Left ventricle myocardium inferior (tissue), 1 donor: ENCODE measurements around the gene NEDD1. TPM values are rescaled to one million over a fixed set of nuclear protein-coding genes. Genes with fewer than 3 reads are reported as not detected.

ENCODE experiments used
- DNase-seq: peaks from one replicate; pipeline ENCODE4 v3.0.0-alpha.2; 2020
- H3K27ac ChIP-seq: fragments of 200-600 bp; replicated peaks from 2 replicates; pipeline ENCODE4 v1.8.0; 2021
- H3K27me3 ChIP-seq: fragments of 200-600 bp; 2 replicates; pipeline ENCODE4 v1.8.0; 2021; ENCODE audit warnings: low read depth
- H3K36me3 ChIP-seq: fragments of 200-600 bp; 2 replicates; pipeline ENCODE4 v1.8.0; 2021
- H3K4me1 ChIP-seq: fragments of 200-600 bp; 2 replicates; pipeline ENCODE4 v1.8.0; 2021
- H3K4me3 ChIP-seq: fragments of 200-600 bp; 2 replicates; pipeline ENCODE4 v1.8.0; 2021; ENCODE audit warnings: mild to moderate bottlenecking, moderate library complexity
- H3K9me3 ChIP-seq: fragments of 200-600 bp; replicated peaks from 2 replicates; pipeline ENCODE4 v1.8.0; 2021
- intact Hi-C: fragments of 100-400 bp; cut with micrococcal nuclease; formaldehyde crosslinking; loops from one replicate; pipeline ENCODE4 v1.11.0; 2022
- total RNA-seq: library from RNA; stranded (reverse); fragmentation: NEBNext Ultra II Directional; extraction: Animal tissue kit (Norgen Biotek cat#: 25700); gene quantifications from one replicate; pipeline ENCODE4 v1.2.1, GENCODE V29; 2021
- TF ChIP-seq, protein P1 (sequence below): fragments of 200-600 bp; IDR thresholded peaks from 2 replicates; pipeline ENCODE4 v1.8.0; 2021; ENCODE audit warnings: antibody characterized with exemption, mild to moderate bottlenecking, borderline replicate concordance
- donor health status: DM: no; HTN: yes; CAD: no; lungs with severe emphysema.

Gene NEDD1
- total RNA-seq, 1 donor from 2014 or later: 15.2 TPM

DNA sequence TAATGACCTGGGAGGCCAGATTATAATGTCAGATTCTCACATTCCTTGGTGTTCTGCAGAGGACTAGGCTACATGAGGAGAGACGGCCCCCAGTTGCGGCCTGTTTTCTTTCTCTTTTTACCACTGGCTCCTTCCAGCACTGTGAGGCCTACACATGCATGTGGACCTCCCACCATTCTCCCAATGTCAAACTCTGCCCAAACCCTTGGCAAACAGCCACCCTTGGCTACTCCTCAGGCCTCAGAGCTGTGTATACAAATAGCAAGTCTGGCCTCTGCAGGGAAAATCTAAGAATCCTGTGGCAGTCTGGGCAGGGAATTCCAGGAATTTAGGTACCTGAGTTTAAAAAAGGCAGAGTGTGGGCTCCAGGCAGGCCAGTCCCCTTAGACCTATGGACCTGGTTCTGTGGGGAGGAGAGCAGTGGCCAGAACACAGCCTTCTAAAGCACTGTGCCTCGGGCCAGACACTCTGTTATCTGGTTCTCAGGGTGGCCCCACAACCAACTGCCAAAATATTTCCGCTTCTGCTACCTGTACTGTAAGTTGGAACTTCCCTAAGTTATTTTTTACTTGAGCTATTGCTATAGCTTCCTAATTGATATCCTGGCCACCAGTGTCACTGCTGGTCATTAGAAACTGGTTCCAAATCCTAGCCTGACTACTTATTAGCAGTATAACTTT is 19.9 kb upstream of the NEDD1 start:
- Histone ChIP-seq H3K9me3 (no peaks in the 10 kb centered on the region), H3K27ac (no peak overlapping the region), H3K36me3 (no peaks in the 10 kb centered on the region), H3K27me3 (peaks cover 4% of the 10 kb centered on the region), H3K4me3 (no peak overlapping the region), H3K4me1 (peaks cover 5% of the 10 kb centered on the region)
- intact Hi-C loops: no loop called here
- no peak for DNase-seq
- TF ChIP-seq, protein P1, sequence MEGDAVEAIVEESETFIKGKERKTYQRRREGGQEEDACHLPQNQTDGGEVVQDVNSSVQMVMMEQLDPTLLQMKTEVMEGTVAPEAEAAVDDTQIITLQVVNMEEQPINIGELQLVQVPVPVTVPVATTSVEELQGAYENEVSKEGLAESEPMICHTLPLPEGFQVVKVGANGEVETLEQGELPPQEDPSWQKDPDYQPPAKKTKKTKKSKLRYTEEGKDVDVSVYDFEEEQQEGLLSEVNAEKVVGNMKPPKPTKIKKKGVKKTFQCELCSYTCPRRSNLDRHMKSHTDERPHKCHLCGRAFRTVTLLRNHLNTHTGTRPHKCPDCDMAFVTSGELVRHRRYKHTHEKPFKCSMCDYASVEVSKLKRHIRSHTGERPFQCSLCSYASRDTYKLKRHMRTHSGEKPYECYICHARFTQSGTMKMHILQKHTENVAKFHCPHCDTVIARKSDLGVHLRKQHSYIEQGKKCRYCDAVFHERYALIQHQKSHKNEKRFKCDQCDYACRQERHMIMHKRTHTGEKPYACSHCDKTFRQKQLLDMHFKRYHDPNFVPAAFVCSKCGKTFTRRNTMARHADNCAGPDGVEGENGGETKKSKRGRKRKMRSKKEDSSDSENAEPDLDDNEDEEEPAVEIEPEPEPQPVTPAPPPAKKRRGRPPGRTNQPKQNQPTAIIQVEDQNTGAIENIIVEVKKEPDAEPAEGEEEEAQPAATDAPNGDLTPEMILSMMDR: no peak

DNA sequence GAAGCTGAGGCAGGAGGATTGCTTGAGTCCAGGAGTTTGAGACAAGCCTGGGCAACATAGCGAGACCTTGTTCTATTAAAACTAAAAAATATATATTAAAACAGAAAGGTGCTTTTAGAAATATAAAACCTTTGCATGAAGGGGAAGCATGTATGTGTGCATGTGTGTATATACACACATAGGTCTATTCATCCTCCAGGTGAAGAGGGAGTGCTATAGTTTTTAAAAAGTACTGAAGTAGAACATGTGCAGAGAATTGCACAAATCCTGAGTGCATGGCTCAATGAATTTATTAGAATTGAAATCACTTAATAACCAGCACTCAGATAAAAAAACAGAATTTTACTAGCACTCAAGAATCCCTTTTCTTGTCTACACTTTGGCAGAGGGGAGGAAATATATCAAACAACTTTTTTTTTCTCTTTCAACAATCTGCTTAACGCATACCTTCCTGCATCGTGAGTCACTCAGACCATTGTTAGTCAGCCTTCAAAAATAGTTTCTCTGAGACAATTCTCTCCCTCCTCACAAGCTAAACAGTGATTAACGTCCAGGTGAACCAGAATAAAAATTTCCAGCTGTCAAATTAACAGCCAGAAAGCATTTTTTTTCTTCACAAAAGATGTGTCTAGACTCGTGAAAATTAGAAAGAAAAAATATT is 17.7 kb upstream of the NEDD1 start:
- H3K4me3 ChIP-seq: no peak overlapping the region
- peaks cover 4% of the 10 kb centered on the region for H3K27me3 ChIP-seq
- intact Hi-C loops: no loop called here
- H3K27ac ChIP-seq: no peak overlapping the region
- H3K9me3 ChIP-seq: no peaks in the 10 kb centered on the region
- DNase-seq: no peak
- TF ChIP-seq, protein P1: no peak
- peaks cover 5% of the 10 kb centered on the region for H3K4me1 ChIP-seq
- no peaks in the 10 kb centered on the region for H3K36me3 ChIP-seq

DNA sequence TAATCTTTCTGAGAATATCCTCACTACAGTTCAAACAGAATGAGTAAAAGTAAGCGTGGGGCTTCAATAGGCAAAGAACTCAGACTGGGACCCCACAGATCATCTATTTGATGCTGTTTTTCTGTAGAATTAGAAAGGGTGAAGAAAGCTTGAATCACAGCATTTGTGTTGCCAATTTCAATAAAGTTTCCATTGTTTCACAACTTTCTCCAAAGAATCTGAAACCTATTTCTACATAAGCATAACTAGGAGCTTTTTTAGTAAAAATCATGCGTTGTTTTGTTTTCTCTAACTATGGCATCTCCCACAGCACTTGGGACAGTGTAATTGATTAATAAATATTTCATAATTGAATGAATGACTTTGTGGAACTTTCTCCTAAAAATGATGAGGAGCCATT is 16.7 kb upstream of the NEDD1 start:
- intact Hi-C loops: no loop called here
- peaks cover 4% of the 10 kb centered on the region for H3K27me3 ChIP-seq
- no peak overlapping the region for H3K4me3 ChIP-seq
- H3K4me1 ChIP-seq: peaks cover 5% of the 10 kb centered on the region
- H3K9me3 ChIP-seq: no peaks in the 10 kb centered on the region
- no peak for DNase-seq
- TF ChIP-seq, protein P1: no peak
- no peaks in the 10 kb centered on the region for H3K36me3 ChIP-seq
- H3K27ac ChIP-seq: no peak overlapping the region

DNA sequence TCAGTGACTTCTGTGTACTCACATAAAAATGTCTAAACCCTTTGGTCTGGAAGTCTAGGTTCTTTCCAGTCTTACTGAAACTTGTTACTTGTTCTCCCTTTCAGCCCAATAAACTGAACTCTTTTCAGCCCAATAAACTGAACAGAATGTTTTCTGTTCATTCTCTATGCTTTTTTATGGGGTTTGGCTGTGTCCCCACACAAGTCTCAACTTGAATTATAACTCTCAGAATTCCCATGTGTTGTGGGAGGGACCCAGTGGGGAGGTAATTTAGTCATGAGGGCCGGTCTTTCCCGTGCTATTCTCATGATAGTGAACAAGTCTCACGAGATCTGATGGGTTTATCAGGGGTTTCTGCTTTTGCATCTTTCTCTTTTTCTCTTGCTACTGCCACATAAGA is 15.0 kb upstream of the NEDD1 start:
- Histone ChIP-seq H3K36me3 (no peaks in the 10 kb centered on the region), H3K9me3 (no peaks in the 10 kb centered on the region), H3K4me3 (no peak overlapping the region), H3K27me3 (peaks cover 4% of the 10 kb centered on the region), H3K4me1 (peaks cover 4% of the 10 kb centered on the region), H3K27ac (no peak overlapping the region)
- intact Hi-C loops: no loop called here
- TF ChIP-seq, protein P1: no peak
- no peak for DNase-seq

DNA sequence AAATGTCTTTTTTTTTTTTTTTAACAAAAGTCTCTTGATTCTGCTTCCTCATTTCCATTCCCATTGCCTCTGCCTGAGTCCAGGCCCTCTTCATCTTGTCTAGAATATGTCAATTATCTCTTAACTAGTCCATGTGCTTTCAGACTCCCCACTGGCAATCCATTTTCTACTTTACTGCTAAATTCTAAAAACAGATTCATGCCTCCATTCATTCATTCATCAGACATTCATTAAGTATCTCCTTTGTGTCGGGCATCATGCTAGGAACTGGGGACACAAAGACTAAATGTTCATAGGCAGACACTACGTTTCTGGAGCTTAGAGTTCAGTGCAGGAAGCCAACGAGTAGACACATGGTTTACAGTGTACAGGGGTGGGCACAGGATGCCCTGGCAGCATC is 9.6 kb upstream of the NEDD1 start:
- H3K27ac ChIP-seq: no peak overlapping the region
- TF ChIP-seq, protein P1: no peak
- no peak for DNase-seq
- H3K27me3 ChIP-seq: no peaks in the 10 kb centered on the region
- no peaks in the 10 kb centered on the region for H3K36me3 ChIP-seq
- intact Hi-C loops: no loop called here
- H3K4me3 ChIP-seq: no peak overlapping the region
- no peaks in the 10 kb centered on the region for H3K9me3 ChIP-seq
- H3K4me1 ChIP-seq: no peaks in the 10 kb centered on the region
